ENCODE data around the gene PPP1CA.
"Not testable (repeated sequence)": the region's sequence is repeated elsewhere in the genome, so short reads cannot be mapped to it uniquely, and the experiment has no call there.

PPP1CA gene

GRCh38 chr11:67416416-67417335 lies 15.0 kb upstream of the PPP1CA start:
- DNase-seq (ENCODE audit: low read depth): no peak

DNA sequence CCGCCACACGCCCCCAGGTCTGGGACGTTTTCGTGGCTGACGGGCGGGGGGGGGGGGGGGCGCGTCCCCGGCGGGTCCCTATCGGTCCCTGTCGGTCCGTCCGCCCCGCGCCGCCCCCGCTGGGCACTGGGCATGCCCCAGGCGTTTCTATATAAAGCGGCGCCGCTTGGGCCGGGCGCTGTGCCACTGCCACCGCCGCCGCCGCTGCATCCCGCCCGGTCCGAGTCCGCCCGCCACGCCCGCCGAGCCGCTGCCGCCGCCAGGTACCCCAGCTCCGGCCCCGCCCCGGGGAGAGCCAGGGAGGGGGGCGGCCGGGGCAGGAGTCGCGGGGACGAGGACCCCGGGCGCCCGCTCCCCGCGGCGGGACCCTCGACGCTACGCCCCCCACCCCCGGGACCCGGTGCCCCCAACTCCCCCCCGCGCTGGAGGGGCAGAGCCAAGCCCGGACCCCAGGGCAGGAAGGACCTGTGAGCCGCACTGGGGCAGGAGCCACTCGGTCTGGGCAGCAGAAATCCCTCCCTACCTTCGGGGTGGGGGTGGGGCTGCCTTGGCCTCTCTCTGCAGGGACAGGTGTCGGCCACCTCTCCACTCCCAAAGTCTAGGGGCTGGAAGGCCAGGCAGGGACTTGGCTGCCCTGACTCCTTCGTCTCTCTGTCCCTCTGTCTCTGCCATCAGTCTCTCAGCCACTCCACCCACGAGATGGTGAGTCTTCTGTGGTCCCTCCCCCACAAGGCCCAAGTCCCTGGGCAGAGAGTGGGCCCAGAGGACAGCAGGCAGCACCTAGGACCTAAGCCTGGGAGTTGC lies 14.0 kb upstream of the PPP1CA start, which contains the start of gene CARNS1:
CARNS1 (plus strand) TSS at position 178 of the 804 bp plus-strand sequence; CDS start at position 700, 522 bp downstream.
- DNase-seq (ENCODE audit: low read depth): no peak

DNA sequence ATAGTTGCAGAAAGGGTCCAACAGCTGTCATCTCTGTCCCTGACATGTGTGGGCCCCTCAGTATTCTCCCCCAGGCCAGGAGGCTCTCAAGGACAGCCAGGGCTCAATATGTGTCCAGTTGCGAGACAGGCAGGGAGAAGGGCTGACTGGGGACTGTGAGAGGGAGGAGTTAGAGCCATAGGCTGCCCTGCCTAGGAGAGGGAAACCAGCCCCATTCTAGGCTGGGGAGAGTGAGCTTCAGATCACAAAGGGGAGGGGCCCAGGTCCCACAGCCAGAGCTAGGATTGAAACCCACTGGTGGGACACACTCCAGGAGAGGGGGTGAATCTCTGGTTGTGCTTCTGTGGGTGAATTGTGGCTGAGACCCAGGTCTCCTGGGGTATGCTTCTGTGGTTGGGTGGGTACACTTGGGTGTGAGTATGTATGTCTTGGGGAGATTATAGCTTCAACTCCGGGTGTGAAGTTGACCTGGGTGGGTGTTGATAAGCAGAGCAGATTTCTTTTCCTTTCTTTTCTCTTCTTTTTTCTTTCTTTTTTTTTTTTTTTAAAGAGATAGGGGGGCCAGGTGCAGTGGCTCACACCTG lies 11.7 kb upstream of the PPP1CA start:
- no peak for DNase-seq (ENCODE audit: low read depth)

GRCh38 chr11:67412495-67413179 lies 11.0 kb upstream of the PPP1CA start:
- DNase-seq (ENCODE audit: low read depth): no peak

DNA sequence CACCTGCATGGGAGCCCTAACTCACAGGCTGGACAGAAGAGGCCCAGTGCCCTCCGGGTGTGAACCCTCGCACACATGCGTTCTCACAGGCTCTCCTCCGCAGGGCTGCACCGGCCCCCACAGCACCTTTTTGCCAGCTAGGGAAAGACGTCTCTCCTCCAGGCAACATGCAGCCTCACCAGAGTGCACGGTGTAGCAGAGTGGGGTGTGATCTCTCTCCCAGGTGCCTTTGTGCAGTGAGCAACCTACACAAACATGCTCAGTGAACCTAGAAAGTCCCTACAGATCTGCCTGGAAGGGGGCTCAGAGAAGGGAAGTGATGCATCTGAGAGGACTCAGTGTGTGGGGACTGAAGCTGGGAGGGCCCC lies 10.1 kb upstream of the PPP1CA start:
- DNase-seq (ENCODE audit: low read depth): no peak

DNA sequence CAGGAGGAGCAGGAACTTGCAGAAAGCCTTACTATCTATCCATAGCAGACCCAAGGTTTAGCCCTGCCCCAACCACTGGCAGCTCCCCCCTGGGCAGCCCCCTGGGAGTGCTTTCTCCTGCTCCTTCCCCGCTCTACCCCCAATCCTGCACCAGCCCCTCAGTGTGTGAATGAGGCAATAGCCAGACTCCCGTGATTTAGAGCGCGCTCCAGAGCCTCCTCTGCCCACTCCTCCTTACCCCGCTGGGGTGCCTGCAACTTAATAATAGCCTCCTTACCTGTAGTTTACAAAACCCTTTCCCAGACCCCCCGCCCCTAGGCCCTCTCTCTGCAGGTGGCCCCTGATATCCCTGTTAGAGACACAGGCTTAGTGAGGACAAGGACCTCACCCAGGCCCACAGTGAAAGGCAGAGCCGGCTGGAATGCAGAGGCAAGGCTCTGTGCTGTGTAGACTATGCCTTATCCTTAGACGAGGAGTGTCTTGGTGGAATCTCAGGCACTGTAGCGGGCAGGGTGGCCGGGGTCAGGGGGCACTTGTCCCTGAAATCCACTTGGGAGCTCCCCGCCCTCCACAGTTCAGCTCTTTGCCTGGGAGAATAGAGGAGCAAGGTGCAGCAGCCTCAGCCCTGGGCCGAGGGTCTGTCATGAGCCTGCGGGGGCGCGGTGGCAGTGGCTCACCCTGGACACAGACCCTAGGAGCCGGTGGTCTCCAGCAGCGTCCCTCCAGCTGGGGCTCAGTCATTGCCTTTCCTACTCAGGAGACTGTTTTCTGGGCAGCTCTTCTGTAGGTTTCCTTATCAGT lies 9.5 kb upstream of the PPP1CA start:
- no peak for DNase-seq (ENCODE audit: low read depth)

GRCh38 chr11:67410369-67410831 lies 8.7 kb upstream of the PPP1CA start:
- no peak for DNase-seq (ENCODE audit: low read depth)

DNA sequence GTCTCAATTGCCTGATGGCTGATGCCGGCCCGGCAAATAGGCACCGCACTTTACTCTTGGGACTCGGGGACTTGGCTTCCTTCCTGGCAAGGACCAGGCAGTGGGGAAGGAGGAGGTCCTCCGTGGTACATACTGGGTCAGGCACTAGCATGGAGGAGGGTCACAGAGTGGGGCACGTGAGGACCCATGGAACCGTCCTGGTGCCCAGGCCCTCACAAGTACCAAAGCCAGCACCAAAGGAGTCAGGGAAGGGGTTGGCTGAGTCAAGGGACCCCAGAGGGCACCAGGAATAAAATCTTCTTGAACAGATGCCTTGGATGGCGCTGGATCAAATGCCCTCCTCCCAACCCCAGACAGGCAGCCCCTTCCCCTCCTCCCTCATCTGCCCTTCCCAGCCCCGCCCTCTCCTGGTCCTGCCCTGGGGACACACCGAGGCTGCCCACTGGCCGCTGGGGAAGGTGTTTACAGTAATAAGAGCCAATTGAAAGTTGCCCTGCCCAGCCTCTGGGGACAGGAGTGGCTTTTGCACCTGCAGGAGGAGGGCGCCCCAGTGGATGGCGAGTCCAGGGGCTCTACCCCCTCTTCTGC lies 8.2 kb upstream of the PPP1CA start:
- no peak for DNase-seq (ENCODE audit: low read depth)

DNA sequence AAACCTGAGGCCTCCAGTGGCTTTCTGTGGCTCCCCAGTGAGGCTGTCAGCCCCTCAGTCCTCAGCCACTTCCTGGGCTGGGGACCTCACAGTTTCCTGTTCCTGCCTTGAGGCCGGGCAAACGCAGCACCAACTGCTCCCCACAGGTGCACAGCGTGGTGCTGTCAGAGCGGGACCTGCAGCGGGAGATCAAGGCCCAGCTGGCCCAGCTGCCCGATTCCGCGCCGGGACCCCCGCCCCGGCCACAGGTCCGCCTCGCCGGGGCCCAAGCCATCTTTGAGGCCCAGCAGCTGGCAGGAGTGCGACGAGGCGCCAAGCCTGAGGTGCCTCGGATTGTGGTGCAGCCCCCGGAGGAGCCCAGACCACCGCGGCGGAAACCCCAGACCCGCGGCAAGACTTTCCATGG lies 7.6 kb upstream of the PPP1CA start:
- DNase-seq (ENCODE audit: low read depth): no peak

DNA sequence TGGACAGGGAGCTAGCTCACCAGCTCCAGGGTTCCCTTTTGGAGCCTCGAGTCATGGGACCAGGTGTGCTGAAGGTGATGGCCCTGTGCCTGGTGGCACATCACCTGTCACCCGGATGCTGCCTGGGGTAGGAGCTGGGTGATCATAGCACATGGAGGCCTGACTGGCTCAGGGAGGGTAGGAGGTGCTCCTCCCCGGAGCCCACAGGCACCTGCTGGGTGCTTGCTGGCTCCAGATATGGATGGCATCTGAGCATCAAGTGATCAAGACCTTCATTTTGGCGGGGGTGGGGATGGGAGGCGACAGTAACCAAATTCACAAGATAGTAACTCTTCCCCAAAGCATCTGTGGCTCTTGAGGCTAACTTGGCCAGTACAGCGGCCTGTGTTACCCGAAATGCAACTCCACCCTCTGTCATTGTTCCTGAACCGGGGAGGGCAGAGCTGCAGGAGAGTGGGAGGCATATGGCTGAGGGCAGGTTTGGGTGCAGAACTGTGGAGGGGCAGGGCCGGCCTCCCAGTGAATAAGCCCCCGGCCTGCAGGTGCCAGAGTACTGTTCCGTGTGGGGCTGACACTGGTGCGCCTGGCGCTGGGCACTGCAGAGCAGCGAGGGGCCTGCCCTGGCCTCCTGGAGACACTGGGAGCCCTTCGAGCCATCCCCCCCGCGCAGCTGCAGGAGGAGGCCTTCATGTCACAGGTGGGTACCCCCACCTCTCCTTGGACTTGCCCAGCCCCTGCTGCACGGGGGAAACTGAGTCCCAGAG lies 7.0 kb upstream of the PPP1CA start:
- no peak for DNase-seq (ENCODE audit: low read depth)

DNA sequence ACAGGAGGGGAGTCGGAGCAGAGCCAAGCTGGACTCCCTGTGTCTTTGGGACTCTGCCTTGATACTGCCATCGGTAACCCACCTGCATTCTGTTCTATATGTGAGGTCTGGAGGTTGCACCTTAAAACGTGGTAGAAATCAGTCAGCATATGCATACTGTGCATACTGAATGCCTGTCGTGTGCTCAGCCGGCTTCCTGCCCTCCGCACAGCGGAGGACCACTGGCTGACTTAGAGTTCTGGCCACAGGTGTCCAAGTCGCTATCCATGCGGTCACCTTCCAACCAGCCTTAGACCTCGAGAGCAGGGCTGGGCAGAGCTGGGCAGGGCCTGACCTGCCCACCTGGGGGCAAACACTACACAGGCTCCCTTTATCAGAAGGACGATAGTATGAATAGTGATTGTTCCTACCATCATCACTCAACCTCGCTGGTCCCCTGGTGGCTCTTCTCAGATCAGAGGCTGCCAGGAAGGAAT lies 6.1 kb upstream of the PPP1CA start:
- no peak for DNase-seq (ENCODE audit: low read depth)

- no peak for DNase-seq (ENCODE audit: low read depth)
Measured at GRCh38 chr11:67406969-67407687, 5.5 kb upstream of the PPP1CA start.

- DNase-seq (ENCODE audit: low read depth): no peak
Measured at GRCh38 chr11:67406420-67406968, 4.8 kb upstream of the PPP1CA start.

DNA sequence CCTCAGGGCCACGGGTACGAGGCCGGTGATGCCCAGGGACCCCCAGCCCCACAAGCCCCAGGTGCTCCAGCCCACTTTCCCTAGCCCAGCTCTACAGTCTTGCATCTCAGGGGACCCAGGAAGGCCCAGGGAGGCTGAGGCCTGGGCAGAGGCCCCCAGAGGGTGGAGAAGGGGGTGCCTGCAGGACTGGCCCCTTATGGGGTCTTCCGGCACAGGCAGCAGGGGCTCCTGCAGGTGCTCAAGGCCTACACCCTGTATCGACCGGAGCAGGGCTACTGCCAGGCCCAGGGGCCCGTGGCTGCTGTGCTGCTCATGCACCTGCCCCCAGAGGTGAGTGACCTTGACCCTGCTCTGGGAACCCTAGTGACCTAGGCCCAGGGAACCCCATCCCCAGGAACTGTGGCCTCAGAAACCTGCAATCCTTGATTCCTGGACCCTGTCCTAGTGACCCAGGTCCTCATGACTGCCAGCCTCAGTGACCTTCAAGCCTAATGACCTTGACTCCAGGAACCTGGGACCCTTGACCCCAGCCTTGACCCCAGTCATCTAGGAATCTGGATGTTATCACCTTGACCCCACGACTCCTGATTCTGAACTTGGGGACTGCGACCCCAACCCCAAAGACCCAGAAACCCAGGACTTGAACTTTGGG lies 4.2 kb upstream of the PPP1CA start:
- DNase-seq (ENCODE audit: low read depth): no peak

DNA sequence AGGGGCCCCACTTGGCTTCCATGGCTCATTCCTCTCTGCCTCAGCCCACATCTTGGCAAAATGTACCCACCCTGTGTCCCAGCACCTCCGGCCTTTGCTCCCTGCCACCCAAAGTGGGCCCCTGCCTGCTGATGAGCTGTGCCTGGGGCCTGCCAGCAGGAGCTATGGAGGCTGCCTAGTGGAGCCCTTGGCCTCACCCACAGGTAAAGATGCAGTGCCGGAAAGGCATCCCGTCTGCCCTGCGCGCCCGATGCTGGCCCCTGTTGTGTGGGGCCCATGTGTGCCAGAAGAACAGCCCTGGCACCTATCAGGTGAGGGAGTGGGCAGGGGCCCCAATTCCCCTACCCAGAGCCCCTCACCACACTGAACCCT lies 3.5 kb upstream of the PPP1CA start:
- DNase-seq (ENCODE audit: low read depth): no peak

GRCh38 chr11:67404515-67405195 lies 3.0 kb upstream of the PPP1CA start:
- no peak for DNase-seq (ENCODE audit: low read depth)

- DNase-seq (ENCODE audit: low read depth): not testable (repeated sequence)
Measured at GRCh38 chr11:67403085-67403484, 1.4 kb upstream of the PPP1CA start.

Data from non-pigmented ciliary epithelial cell (primary cell).